SU-DHL-6 (cell line): Measurements from ENCODE around the gene FGF6.

Experiments
- H2AFZ ChIP-seq: fragments of 200-600 bp; sonication (generic); 2 replicates; pipeline ENCODE4 v1.6.1; 2014; ENCODE audit warnings: low read depth, mild to moderate bottlenecking, moderate library complexity, mixed read lengths, antibody characterized with exemption, low read length; ENCODE audit not compliant: severe bottlenecking
- H3F3A ChIP-seq: fragments of 200-600 bp; shearing (Covaris generic); 2 replicates; pipeline ENCODE4 v1.6.0; 2016; ENCODE audit warnings: antibody characterized with exemption, mild to moderate bottlenecking; ENCODE audit not compliant: insufficient read depth
- H3K27ac ChIP-seq: fragments of 200-600 bp; sonication (generic); 2 replicates; pipeline ENCODE4 v1.5.1; 2016; ENCODE audit warnings: low read depth, mild to moderate bottlenecking, low read length, moderate library complexity, mixed read lengths
- H3K27me3 ChIP-seq: fragments of 200-600 bp; sonication (generic), shearing (Covaris generic); 2 replicates; pipeline ENCODE4 v1.6.0; 2014; ENCODE audit warnings: mild to moderate bottlenecking, low read length
- H3K36me3 ChIP-seq: fragments of 200-600 bp; sonication (generic); 2 replicates; pipeline ENCODE4 v1.6.1; 2014; ENCODE audit warnings: mild to moderate bottlenecking, low read length, mixed read lengths
- H3K4me2 ChIP-seq: fragments of 300-600, 200-600 bp; shearing (Covaris generic), sonication (generic); 2 replicates; pipeline ENCODE4 v1.6.0; 2014; ENCODE audit warnings: low read length, low read depth, mild to moderate bottlenecking; ENCODE audit not compliant: poor library complexity, severe bottlenecking
- H3K4me3 ChIP-seq: fragments of 200-600 bp; sonication (generic); 2 replicates; pipeline ENCODE4 v1.5.1; 2014; ENCODE audit warnings: antibody characterized with exemption, low read length, mild to moderate bottlenecking, mixed read lengths; ENCODE audit not compliant: insufficient read depth, poor library complexity, severe bottlenecking
- H3K79me2 ChIP-seq: fragments of 200-600 bp; sonication (generic); 2 replicates; pipeline ENCODE4 v1.6.1; 2014; ENCODE audit warnings: mild to moderate bottlenecking, low read length, moderate library complexity; ENCODE audit not compliant: insufficient read depth
- H3K9ac ChIP-seq: fragments of 200-600 bp; sonication (generic); 2 replicates; pipeline ENCODE4 v1.7.0; 2014; ENCODE audit warnings: mild to moderate bottlenecking, low read length
- H3K9me2 ChIP-seq: fragments of 200-600 bp; sonication (generic); replicated peaks from 2 replicates; pipeline ENCODE4 v1.6.1; 2014; ENCODE audit warnings: low read length; ENCODE audit not compliant: insufficient read depth
- H3K9me3 ChIP-seq: fragments of 200-600 bp; sonication (generic); 2 replicates; pipeline ENCODE4 v1.6.1; 2014; ENCODE audit warnings: low read length, mixed read lengths; ENCODE audit not compliant: insufficient read depth
- H4K20me1 ChIP-seq: fragments of 200-600 bp; sonication (generic); 2 replicates; pipeline ENCODE4 v1.6.1; 2014; ENCODE audit warnings: low read depth, mild to moderate bottlenecking, antibody characterized with exemption, low read length, moderate library complexity, mixed read lengths
- EZH2phosphoT487 ChIP-seq: fragments of 200-600 bp; sonication (generic), shearing (Covaris generic); conservative IDR thresholded peaks from 2 replicates; pipeline ENCODE4 v1.6.1; 2018; ENCODE audit warnings: mild to moderate bottlenecking, antibody characterized with exemption, low read length, moderate library complexity, mixed read lengths
- TF ChIP-seq, protein P1 (sequence below): fragments of 200-600 bp; sonication (generic); IDR thresholded peaks from one replicate; pipeline ENCODE4 v1.5.1; 2017; ENCODE audit warnings: antibody characterized with exemption, mild to moderate bottlenecking, low read length, moderate library complexity; ENCODE audit not compliant: insufficient read depth, poor library complexity, severe bottlenecking

FGF6 gene

DNA sequence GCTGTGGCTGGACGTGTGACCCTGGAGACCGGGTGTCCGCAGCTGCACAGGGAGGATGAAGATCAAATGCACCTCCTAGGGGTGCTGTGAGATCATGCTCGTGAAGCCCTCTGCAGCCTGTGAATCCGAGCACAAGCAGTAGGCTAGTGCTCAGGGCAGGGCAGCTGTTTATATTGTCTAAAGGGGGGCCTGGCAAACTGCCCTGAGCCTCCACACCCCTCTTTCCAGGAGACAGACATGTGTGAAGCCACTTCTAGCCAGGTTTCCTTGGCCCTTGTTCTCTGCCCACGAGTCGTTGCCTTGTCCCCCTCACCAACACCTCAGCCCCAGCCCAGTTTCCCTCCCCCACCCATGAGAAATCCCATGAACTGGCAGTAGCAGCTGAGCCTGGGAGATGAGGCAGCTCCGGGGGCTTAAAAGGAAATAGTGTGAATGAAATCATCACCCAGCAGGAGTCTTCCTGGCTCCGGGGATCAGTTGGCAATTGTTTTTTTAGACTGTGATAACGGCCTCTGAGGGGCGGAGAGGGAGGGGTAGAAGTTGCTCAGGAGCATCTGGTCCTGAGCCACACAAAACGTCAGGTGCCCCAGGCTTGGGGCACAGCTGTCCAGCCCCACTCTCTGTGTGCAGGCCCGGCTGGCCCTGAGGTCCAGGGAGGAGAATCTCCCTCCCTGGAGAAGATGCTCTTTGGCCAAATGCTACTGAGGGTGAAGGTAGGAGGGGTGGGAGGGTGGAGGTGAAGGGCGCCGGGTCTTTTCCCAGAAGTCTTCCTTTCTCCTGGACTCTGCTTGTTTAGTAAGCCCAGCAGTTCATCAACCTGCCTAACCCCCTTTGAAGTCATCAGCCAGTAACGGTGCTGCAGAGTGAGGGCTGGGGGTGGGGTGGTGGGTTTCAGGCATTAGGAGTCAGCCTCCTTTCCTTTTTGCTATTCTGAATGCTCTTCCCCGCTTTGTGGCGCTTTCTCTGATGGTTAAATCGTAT, 4.0 kb downstream of the FGF6 start:
- H3K27me3 ChIP-seq: no peaks in the 10 kb centered on the region
- no peaks in the 10 kb centered on the region for H3F3A ChIP-seq
- TF ChIP-seq EZH2phosphoT487: no peak
- TF ChIP-seq, protein P1, sequence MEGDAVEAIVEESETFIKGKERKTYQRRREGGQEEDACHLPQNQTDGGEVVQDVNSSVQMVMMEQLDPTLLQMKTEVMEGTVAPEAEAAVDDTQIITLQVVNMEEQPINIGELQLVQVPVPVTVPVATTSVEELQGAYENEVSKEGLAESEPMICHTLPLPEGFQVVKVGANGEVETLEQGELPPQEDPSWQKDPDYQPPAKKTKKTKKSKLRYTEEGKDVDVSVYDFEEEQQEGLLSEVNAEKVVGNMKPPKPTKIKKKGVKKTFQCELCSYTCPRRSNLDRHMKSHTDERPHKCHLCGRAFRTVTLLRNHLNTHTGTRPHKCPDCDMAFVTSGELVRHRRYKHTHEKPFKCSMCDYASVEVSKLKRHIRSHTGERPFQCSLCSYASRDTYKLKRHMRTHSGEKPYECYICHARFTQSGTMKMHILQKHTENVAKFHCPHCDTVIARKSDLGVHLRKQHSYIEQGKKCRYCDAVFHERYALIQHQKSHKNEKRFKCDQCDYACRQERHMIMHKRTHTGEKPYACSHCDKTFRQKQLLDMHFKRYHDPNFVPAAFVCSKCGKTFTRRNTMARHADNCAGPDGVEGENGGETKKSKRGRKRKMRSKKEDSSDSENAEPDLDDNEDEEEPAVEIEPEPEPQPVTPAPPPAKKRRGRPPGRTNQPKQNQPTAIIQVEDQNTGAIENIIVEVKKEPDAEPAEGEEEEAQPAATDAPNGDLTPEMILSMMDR: no peak
- H3K4me3 ChIP-seq: no peak overlapping the region
- H3K4me2 ChIP-seq: no peak overlapping the region
- no peaks in the 10 kb centered on the region for H3K36me3 ChIP-seq
- no peak overlapping the region for H2AFZ ChIP-seq
- no peaks in the 10 kb centered on the region for H4K20me1 ChIP-seq
- H3K9ac ChIP-seq: no peak overlapping the region
- no peaks in the 10 kb centered on the region for H3K9me2 ChIP-seq
- no peak overlapping the region for H3K27ac ChIP-seq
- H3K79me2 ChIP-seq: no peaks in the 10 kb centered on the region
- H3K9me3 ChIP-seq: no peaks in the 10 kb centered on the region

DNA sequence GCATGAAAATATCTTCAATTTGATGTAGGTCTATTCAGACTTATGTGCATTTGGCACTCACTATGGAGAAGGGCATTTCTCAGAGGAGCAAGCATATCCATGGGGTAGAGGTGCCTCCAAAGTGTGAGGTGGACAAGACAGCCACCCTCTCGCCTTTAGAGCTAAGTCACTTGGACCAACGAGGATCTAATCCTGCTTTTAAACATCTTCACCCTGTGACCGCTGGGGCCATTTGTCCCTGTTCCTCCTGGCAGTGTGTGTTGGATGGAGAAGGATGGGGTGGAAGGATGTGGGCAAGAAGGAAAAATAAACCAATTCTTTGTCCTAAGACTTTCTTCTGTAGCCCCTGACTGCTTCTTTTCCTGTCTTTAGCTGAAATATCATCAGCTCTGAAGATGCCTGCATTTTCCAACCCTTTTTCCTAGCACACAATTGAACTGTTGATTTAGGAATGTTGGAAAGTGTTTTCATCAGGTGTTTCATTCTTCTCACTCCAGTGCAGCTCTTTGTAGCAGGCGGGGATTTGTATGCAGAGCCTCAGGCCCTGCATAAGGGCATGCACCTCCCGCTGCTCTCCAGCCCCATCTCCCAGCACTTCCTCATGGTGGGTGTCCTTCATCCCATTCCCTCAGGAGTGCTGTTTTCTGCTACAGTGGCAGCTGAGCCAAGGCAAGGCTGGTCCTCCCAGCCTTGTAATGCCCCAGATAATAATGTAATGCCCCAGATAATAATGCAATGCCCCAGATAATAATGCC, 5.3 kb downstream of the FGF6 start:
- H3K27ac ChIP-seq: no peak overlapping the region

DNA sequence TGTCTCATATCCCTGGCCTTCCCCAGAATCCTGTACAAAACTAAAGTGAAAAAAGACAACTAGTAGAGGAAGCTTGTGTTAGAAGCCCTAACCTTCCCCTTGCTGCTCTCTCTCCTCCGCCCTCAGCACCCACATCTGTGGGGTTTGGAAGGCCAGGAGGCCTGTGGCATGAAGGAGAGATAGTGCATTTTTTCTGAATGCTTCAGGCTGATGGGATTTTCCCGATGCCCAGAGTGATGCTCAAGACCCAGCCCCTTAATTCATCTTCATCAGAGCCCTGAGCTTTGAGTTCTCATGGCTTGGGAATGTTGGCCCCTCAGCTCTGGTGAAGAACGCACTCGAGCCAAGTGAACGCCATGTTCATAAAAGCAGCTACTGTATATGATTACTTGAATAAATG, 5.9 kb downstream of the FGF6 start:
- Histone ChIP-seq H3K9ac (no peak overlapping the region), H3K9me3 (no peaks in the 10 kb centered on the region), H3F3A (no peaks in the 10 kb centered on the region), H3K79me2 (no peaks in the 10 kb centered on the region), H3K9me2 (no peaks in the 10 kb centered on the region), H3K27ac (no peak overlapping the region), H3K4me2 (no peak overlapping the region), H4K20me1 (no peaks in the 10 kb centered on the region), H3K36me3 (no peaks in the 10 kb centered on the region), H2AFZ (no peak overlapping the region), H3K4me3 (no peak overlapping the region), H3K27me3 (no peaks in the 10 kb centered on the region)
- TF ChIP-seq, protein P1: no peak
- TF ChIP-seq EZH2phosphoT487: no peak

More for the DNA sequence above, 5.3 kb downstream of the FGF6 start:
- Histone ChIP-seq H4K20me1 (no peaks in the 10 kb centered on the region), H3K36me3 (no peaks in the 10 kb centered on the region), H3F3A (no peaks in the 10 kb centered on the region), H3K4me2 (no peak overlapping the region), H2AFZ (no peak overlapping the region), H3K27me3 (no peaks in the 10 kb centered on the region), H3K9ac (no peak overlapping the region), H3K4me3 (no peak overlapping the region), H3K9me2 (no peaks in the 10 kb centered on the region), H3K9me3 (no peaks in the 10 kb centered on the region), H3K79me2 (no peaks in the 10 kb centered on the region)
- TF ChIP-seq, protein P1: no peak
- no peak for TF ChIP-seq EZH2phosphoT487
